EH (cell line): ENCODE measurements around the gene ARMH3.

Experiments used
- DNase-seq: peaks from one replicate; pipeline ENCODE4 v3.0.0-alpha.2; 2015; ENCODE audit warnings: low read depth

ARMH3 gene

DNA sequence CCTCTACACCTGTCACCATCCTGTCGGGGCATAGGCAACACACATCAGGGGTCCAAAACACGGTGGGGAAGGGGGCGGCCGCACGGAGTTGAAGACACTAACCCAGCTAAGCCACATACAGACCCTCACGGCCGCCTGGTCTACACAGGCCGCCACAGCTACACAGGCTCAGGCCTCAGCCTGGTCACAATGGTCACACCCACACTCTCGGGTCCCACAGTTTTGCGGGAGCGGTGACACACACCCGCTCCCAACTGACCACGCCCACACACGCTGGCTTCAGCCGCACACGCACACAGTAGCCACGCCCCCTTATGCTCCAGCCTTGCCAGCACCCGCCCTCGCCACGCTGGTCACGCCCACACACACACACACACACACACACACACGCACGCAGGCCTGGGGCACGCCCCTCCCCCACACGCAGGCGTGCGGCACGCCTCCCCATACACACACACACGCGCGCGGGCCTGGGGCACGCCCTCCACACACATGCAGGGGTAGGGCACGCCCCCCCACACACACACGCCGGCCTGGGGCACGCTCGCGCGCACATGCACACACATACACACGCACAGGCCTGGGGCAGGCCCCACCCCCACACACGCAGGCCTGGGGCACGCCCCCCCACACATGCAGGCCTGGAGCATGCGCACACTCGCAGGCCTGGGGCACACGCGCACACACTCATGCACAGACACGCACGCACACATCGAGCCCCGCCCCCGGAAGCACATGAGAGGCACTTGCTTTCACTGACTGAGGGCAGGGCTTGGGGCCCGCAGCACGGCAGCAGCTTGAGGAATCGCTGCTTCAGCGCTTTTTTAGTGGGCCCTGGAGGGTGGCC lies 225.4 kb downstream of the ARMH3 start:
- DNase-seq = peak; percentile 89

DNA sequence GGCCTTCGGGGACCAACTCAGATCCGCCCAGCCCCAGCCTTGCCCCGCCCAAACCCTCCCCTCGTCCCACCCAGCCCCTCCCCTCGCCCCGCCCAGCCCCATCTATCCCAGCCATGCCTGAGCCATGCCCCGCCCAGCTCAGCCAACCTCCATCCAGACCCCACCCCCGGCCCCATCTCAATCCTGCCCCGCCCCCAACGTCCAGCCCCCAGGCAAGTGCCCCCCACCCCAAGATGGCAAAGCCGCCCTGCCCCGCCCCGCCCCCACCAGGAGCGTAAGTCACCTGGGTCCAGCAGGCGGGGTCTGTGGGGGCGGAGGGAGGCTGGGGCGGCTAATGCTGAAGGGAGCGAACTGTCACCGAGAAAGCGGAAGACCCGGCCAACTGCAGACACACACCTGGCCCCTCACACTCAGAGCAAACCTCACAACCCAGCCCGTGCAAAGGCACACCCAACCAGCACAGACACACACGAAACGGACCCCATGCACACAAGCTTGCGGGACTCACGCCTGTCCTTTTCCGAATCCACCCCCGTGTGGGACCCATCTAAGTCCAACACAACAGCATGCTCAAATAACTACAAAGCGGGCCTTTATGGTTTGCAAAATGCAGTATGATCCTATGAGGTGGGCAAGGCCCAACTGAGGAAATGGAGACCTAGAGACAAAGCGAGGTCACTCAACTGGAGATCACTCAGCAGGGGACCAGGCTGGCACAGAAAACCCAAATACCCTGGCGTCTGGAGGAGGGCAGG lies 226.2 kb downstream of the ARMH3 start:
- DNase-seq = peak; percentile 25

DNA sequence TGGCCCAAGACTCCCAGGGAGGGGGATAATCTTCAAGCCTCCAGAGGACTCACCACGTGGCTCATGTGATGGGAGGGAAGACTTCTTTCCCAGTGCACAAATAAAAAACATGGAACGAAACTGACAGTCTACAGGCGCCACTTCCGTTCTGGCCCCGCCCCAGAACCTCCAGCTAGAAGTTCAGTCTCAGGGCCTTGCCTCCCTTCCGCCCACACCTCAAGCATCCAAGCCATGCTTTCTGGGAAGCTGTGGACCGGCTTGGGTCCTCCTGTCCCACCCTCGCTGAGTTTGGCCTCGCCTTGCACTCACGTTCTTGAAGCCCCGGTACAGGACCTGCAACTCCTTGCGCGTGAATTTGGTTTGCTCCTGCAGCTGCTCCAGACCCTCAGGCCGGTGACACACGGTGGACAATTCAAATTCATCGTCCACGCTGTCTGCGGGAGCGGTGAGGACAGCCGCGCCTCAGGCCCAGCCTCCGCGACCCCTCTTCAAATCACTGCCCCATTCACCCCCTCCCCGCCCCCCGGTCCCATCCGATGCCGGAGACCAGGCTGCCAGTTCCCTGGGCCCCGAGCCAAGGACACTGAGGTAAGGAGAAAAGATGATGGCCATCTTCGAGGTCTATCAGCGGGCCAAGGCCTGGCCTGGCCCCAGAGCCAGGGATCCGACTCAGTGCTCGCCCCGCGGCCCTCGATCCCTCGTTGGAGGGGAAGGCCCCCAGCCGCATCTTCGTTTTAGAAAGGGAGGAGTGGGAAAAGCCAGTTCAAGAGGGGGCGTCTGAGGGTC lies 227.0 kb downstream of the ARMH3 start:
- DNase-seq = no peak

DNA sequence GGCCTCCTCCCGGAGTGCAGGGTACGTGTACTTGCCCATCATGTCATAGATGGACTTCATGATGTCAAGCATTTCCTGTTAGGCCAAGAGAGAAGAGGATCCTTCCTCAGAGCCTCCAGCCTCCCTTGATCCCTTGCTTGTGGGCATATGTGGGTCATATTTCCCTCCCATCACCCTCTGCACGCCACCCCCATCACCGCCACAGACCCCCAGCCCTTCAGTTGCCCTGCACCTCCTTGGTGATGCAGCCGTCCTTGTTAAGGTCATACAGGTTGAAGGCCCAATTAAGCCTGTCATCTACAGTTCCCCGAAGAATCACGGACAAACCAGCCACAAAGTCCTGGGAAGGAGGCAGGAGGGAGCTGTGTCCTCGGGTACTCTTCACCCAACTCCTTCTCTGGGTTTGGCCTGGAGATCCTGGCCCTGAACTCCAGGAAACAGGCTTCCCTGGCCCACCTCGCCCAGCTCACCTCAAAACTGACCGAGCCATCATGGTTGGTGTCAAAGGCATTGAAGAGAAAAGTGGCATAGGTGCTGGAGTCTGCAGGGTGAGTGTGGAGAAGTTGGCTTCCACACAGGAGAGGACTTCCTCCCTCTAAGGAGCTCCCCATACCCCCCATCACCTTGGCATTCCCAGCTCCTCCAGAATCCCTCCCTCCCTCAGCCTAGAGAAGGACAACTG lies 227.9 kb downstream of the ARMH3 start:
- DNase-seq = no peak

DNA sequence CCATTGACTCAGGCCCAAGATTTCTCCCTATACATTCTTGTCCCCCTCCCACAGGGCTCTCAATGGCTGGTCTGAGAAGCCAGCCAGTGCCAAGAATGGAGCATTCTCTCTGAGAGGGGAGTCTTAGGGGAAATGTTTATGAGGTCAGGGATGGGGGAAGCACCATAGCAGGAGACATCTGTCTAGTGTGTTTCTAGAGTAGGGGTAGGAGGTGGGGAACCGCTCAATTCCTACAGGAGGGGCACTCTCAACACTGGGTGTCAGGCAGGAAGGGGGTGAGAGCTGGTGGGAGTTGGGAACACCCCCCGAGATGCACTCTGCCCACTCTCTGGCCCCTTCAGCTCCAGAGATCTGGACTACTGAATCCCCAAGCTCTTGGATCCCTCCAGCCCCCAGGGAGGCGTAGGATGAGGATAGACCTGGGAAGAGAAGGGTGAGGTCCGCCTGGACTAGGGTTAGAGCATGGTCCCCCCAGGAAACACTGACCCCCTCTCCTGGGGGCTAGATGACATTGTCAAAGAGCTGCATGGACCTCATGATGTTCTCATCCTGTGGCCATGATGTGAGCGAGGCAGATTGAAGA lies 229.0 kb downstream of the ARMH3 start:
- DNase-seq = no peak

DNA sequence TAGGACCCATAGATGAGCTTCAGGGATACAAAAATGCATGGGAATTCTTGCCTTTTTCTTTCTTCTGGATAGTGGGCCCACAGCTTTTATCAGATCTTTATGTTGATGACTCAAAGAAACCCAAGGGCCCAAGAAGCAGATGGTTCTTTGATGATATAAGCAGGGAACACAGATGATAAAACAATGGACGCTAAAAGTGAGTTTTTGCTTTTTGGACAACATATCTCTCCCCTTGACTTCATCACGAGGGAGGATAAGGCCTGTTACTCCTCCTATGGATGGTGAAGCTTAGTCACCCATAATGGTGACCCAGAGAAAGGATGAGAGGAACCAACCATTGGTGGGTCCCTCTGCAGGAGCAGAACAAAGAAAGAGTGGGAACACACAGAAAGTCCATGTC lies 231.2 kb downstream of the ARMH3 start:
- DNase-seq = no peak

DNA sequence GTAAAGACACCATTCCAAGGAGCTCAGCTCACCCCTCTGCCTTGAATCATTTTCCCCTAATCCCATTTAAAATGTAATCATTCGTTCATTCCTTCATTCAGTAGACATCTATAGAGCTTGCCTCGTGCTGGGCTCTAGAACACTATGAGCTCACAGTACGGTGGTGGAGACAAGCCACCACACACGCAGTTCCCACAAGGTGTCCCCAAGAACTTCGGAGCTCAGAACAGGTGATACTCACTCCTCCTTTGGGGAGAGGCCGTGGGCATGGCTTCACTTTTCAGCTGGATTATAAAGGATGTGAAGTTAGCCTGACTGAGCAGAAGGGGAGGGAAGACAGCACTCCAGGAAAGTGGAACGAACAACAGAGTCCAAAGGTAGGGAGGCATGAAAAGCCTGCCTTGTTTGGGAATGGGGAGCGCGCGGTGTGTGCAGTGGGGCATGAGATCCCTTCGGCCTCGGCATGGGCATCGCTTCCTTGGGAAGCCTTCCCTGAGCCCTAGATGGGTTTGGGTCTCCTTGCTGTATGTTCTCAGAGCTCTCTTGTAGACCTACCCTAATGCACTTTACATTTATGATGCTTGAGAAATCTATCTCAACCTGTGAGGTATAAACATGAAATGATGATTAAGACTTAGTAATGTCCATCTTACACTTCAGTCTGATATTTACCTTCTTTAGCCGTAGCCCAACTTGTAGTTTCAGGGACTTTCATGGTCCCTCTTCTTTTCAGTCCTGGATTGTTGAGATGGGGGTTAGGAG lies 236.9 kb downstream of the ARMH3 start:
- DNase-seq = no peak

DNA sequence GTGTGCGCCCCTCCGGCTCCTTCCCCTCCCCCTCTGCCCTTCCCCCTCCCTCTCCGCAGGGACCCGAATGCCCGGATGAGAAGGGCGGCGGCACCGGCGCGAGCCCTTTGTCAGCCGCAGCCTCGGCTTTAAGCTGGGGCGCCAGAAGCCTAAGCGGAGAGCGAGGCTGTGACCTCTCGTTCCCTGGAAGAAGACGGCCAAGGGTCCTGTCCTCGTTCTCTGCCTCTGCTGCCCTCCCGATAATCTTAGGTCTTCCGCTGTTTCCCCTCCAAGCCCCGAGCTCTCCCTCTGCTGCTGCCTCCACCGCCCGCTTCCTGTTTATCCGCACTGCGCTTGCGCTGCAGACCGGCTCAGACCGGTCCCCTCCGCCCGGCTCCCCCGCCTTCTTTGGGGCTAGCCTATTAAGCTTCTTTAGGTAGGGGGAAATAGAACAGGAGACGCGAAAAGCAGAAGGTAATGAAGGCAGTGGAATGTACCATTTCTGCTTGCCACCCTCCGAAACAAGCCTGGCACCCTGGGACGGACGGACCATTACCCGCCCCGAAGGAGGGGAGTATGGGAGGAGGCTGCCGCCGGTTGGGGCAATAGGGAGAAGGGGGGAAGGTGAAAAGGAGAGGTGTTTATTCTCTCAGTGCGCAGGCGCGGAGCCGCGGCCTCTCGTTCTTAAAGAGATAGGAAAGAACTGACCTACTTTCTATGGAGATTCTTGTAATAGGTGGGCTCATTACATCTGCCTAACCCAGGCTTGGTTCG lies 237.7 kb downstream of the ARMH3 start, which contains the start of gene OGA:
TSS of gene OGA (minus strand) at position 326 of the 753 bp plus-strand sequence. CDS start 422 bp downstream, outside the sequence.
- DNase-seq = peak; percentile 100

DNA sequence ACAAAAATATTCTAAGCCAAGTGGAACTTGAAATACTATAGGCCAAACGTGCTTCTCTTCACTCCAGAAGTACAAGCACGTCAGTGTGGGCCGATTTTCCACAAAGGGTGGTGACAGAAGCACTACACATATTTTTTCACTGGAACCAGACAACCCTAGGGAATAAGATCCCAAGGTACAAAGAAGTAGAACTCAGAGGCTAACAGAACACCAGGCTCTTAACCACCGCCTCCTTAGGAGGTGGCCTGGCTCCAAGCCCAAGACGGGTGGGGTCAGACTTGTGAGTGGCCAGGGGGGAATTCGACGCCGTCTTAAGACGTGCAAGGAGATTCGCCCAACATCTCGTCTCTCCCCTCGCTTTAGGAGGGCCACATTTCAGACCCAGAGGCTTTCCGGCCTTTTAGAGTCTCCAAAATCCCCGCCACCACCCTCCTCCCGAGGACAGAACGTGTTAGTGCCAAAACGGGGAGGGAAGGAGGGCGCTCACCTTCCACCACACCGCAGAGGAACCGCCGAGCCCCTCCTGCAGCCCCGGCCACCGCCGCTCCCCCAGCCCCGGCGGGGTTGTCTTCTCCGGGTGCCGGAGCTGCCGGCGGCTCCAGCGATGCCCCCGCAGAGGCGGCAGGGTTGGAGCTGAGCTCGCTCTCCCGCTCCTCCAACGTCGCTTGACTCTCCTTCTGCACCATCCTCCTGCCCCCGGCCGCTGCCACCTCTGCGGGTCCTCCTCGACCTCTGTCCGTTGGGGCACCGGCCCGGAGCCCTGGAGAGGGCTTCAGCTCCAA lies 238.4 kb downstream of the ARMH3 start:
- peak; percentile 95 for DNase-seq

DNA sequence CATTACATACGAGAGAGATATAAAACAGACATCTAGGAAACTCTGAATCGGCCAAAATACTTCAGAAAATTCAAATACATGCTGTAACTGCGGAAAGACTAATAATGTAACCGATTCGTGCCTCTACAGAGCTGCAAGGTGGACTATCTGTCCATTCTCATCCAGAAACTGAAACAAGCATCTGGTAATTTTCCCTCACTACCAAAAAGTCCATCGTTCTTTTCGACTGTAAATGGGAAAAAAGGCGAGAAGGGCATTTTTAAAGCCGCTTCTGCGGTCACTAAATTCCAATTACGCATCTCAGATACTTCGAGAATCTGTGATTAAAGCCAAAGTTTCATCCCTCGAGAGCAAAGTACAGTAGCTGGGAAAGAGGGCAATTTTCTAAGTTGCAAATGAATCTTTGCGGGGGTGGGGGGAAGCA lies 239.0 kb downstream of the ARMH3 start:
- no peak for DNase-seq

DNA sequence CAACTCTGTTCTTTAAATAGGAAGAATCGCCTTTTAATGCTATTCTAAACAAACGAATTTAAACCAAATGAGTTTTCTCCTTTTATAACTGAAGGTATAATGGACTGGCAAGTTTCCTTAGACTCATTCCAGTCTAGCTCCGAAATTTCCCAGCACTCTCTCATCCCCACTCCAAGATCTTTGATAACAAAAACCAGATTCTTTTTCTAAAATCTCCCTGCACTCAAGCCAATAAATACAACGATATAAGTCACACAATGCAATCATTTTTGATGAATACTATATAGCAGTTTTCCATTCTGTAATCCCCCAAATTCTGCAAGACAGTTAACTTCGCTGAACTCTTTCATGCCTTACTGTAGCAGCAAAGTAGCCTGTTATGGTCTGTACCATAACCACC lies 239.6 kb downstream of the ARMH3 start:
- peak; percentile 23 for DNase-seq

DNA sequence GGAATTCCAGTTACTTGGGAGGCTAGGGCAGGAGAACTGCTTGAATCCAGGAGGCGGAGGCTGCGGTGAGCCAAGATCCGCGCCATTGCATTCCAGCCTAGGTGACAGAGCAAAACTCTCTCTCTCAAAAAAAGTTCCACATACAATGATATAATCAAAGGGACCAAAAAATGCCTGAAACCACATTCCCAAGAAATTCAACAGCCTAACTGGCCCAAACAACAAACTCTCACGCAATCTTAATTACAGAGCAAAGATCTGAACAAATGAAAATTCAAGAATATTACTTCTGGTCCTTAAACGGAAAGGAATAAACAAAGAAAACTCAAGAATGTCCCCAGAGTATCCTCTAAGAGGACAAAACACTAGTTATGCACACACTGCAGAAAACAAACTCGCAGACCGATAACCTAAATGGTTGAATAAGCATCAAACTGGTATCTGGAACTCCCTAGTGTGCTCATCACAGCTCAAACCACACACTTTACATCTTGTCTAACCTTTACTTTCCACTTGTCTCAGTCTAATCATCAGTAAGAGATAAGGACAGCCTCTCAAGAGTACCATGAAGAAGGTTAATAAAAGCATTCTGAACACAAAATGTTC lies 241.4 kb downstream of the ARMH3 start:
- peak; percentile 53 for DNase-seq

DNA sequence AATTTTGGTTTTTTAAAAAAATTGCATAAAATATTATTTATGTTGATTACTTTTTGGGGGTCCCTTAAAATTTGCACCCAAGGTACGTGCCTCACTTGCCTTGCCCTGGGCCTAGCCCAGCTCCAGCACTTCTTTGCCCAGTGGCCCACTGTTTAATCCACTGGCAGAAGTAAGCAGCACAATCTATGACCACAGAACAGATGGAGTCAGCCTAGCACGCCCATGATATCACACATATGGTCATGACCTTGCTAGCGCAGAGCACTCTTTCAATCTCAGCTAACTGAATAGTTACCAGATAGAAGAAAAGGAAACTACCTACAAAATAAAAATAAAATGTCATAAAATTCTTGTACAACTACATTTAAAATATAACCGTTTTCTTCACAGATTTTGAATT lies 243.4 kb downstream of the ARMH3 start:
- no peak for DNase-seq

DNA sequence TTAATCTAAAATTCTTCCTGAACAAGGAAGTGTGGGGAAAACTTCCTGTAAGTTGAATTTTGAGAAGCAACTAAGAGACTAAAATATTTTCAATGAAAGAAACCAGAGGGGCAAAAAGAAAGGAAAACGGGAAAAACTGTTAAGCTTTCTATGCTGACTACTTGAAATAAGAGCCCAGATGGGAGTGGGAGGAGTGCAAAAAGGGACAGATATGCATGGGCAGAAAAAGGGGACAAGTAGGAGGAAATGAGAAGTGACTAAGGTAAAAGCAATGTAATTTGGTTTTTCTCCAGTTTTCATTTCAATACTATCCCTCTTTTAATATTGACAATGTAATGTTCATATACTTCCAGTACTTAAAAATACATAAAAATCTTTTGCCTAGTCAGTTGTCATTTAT lies 248.8 kb downstream of the ARMH3 start:
- DNase-seq = peak; percentile 16

DNA sequence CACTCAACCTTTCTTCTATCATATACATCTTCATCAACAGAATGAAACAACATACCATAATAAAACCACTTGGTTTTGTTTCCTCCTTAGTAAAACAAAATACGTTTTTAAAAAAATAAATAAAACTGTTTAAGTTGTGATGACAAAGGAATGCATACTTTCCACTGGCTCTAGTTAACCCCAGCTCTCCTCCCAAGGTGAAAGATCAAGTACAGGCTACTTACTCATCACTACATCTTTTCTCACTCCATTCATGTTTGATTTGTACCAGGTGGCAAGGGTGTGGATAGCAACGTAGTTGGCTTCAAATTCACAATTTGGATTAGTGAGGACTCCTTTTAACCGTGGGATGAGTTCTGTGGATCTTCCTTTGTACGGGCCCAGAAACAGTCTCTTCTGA lies 252.5 kb downstream of the ARMH3 start:
- DNase-seq = peak; percentile 32

DNA sequence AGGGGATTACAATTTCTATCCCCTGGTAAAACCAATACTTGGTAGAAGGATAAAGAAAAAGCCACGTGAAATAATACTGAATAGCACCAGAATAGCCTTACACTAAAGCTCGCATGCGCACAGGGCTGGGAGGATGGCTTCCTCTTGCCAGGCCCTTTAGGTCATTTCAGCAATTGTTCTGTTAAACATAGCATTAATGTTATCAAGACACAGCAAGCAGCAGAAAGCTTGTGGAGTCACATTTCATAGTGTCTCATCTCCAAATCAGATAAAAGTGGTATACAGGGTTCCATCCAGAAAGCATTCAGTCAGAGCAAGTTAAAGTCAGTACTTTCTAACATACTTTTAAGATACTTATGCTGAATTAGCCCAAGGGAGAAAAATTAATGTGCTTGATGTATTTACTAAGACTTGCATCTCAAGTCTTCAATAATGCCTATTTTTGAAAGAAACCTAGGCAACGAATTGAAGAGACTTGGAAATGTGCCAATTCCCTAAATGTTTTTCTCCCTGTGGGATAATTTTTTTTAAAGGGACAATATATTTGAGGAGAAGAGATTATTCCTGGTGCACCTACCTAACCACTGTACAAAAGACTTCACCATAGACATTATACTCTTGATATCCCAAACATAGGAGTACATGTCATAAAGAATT lies 258.4 kb downstream of the ARMH3 start:
- no peak for DNase-seq
